SK-N-SH treated with all-trans-retinoic acid at 6 μM for 48 hours (cell line): ENCODE measurements around the gene CUBN.

Experiments used
- ATAC-seq: fragments of 200-7000 bp; cut with Tn5 transposase; 3 replicates; pipeline ENCODE4 v1.9.1; 2020; ENCODE audit warnings: mild to moderate bottlenecking, moderate library complexity
- ARNTL ChIP-seq: fragments of 450-650 bp; formaldehyde crosslinking; IDR thresholded peaks from 2 replicates; pipeline ENCODE4 v1.5.0; 2020; ENCODE audit warnings: low read depth, mild to moderate bottlenecking, moderate library complexity, borderline replicate concordance
- BACH2 ChIP-seq: fragments of 250-450 bp; sonication (Bioruptor Pico); IDR thresholded peaks from 2 replicates; pipeline ENCODE4 v1.9.0; 2021; ENCODE audit warnings: mild to moderate bottlenecking, borderline replicate concordance
- CSDC2 ChIP-seq: fragments of 250-450 bp; sonication (Bioruptor Pico); IDR thresholded peaks from 2 replicates; pipeline ENCODE4 v1.5.0; 2020; ENCODE audit warnings: mild to moderate bottlenecking, moderate library complexity
- ESRRG ChIP-seq: fragments of 250-450 bp; sonication (Bioruptor Pico); IDR thresholded peaks from 2 replicates; pipeline ENCODE4 v1.6.1; 2021; ENCODE audit warnings: mild to moderate bottlenecking
- GLIS3 ChIP-seq: fragments of 250-450 bp; sonication (Bioruptor Pico); IDR thresholded peaks from 2 replicates; pipeline ENCODE4 v1.5.0; 2020; ENCODE audit warnings: mild to moderate bottlenecking, moderate library complexity
- ISL1 ChIP-seq: fragments of 250-450 bp; sonication (Bioruptor Pico); IDR thresholded peaks from 2 replicates; pipeline ENCODE4 v2.1.2; 2022; ENCODE audit warnings: mild to moderate bottlenecking, moderate library complexity
- OSR1 ChIP-seq: fragments of 250-450 bp; sonication (Bioruptor Pico); IDR thresholded peaks from 2 replicates; pipeline ENCODE4 v1.8.0; 2022; ENCODE audit warnings: moderate library complexity, mild to moderate bottlenecking, inconsistent platforms
- PPARA ChIP-seq: fragments of 250-450 bp; sonication (Bioruptor Pico); IDR thresholded peaks from 2 replicates; pipeline ENCODE4 v1.5.0; 2020; ENCODE audit warnings: mild to moderate bottlenecking, borderline replicate concordance
- RARB ChIP-seq: fragments of 250-450 bp; sonication (Bioruptor Pico); IDR thresholded peaks from 2 replicates; pipeline ENCODE4 v1.8.0; 2021; ENCODE audit warnings: mild to moderate bottlenecking, moderate library complexity
- SNAI2 ChIP-seq: fragments of 250-450 bp; sonication (Bioruptor Pico); IDR thresholded peaks from 2 replicates; pipeline ENCODE4 v1.5.0; 2020; ENCODE audit warnings: mild to moderate bottlenecking, moderate library complexity
- TCF4 ChIP-seq: fragments of 250-450 bp; sonication (Bioruptor Pico); IDR thresholded peaks from 2 replicates; pipeline ENCODE4 v1.8.0; 2021; ENCODE audit warnings: mild to moderate bottlenecking, moderate library complexity, borderline replicate concordance
- TOX ChIP-seq: fragments of 250-450 bp; sonication (Bioruptor Pico); IDR thresholded peaks from 2 replicates; pipeline ENCODE4 v1.8.0; 2021; ENCODE audit warnings: mild to moderate bottlenecking, moderate library complexity, borderline replicate concordance
- ZC3H10 ChIP-seq: fragments of 250-450 bp; sonication (Bioruptor Pico); IDR thresholded peaks from 2 replicates; pipeline ENCODE4 v1.5.1; 2021; ENCODE audit warnings: mild to moderate bottlenecking, moderate library complexity
- ZFP3 ChIP-seq: fragments of 250-450 bp; sonication (Bioruptor Pico); IDR thresholded peaks from 2 replicates; pipeline ENCODE4 v1.5.0; 2020; ENCODE audit warnings: mild to moderate bottlenecking, moderate library complexity
- ZFP30 ChIP-seq: fragments of 450-650 bp; formaldehyde crosslinking; IDR thresholded peaks from 2 replicates; pipeline ENCODE4 v1.5.0; 2022; ENCODE audit warnings: mild to moderate bottlenecking, moderate library complexity
- ZNF565 ChIP-seq: fragments of 450-650 bp; formaldehyde crosslinking; conservative IDR thresholded peaks from 2 replicates; pipeline ENCODE4 v1.5.0; 2020; ENCODE audit warnings: low read depth, mild to moderate bottlenecking, moderate library complexity
- ZNF70 ChIP-seq: fragments of 450-650 bp; formaldehyde crosslinking; IDR thresholded peaks from 2 replicates; pipeline ENCODE4 v1.5.0; 2020; ENCODE audit warnings: mild to moderate bottlenecking, moderate library complexity
- ZNF8 ChIP-seq: fragments of 450-650 bp; formaldehyde crosslinking; IDR thresholded peaks from 2 replicates; pipeline ENCODE4 v1.5.0; 2020; ENCODE audit warnings: mild to moderate bottlenecking, moderate library complexity
- TF ChIP-seq, protein P1 (sequence below): fragments of 250-450 bp; sonication (Bioruptor Pico); IDR thresholded peaks from 2 replicates; pipeline ENCODE4 v1.5.1; 2020; ENCODE audit warnings: low read depth, mild to moderate bottlenecking, moderate library complexity
- TF ChIP-seq, protein P2 (sequence below): fragments of 250-450 bp; sonication (Bioruptor Pico); IDR thresholded peaks from 2 replicates; pipeline ENCODE4 v1.5.1; 2021; ENCODE audit warnings: mild to moderate bottlenecking, moderate library complexity
- TF ChIP-seq, protein P3 (sequence below): fragments of 250-450 bp; sonication (Bioruptor Pico); IDR thresholded peaks from 2 replicates; pipeline ENCODE4 v1.8.0; 2020; ENCODE audit warnings: mild to moderate bottlenecking, moderate library complexity, borderline replicate concordance
- TF ChIP-seq, protein P4 (sequence below): fragments of 250-450 bp; sonication (Bioruptor Pico); IDR thresholded peaks from 2 replicates; pipeline ENCODE4 v1.5.0; 2020; ENCODE audit warnings: mild to moderate bottlenecking, moderate library complexity
- TF ChIP-seq, protein P5 (sequence below): fragments of 250-450 bp; sonication (Bioruptor Pico); IDR thresholded peaks from 2 replicates; pipeline ENCODE4 v1.8.0; 2021; ENCODE audit warnings: low read depth, mild to moderate bottlenecking, moderate library complexity, borderline replicate concordance

Gene CUBN

DNA sequence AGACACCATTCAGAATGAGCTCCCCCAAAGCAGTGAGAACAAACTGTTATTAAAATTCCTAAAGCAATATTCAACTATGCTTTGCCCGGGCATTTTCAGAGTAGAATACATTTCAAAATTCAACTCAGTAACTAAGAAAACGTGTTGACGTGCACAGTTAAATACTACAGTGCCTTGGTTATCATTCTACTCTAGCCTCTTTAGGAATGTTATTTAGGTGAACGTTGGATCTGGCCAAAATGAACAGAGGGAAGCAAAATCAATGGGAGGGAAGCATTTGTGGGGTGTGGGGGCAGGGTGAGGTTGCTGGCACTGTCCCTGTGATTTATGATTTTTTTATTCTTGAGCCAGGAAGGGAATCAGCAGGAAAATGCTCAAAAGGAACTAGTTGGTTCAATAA is 339.8 kb downstream of the CUBN start:
- no peak for ATAC-seq
- TF ChIP-seq OSR1 (CRISPR knock-in tag), result no peak
- TF ChIP-seq, protein P1, sequence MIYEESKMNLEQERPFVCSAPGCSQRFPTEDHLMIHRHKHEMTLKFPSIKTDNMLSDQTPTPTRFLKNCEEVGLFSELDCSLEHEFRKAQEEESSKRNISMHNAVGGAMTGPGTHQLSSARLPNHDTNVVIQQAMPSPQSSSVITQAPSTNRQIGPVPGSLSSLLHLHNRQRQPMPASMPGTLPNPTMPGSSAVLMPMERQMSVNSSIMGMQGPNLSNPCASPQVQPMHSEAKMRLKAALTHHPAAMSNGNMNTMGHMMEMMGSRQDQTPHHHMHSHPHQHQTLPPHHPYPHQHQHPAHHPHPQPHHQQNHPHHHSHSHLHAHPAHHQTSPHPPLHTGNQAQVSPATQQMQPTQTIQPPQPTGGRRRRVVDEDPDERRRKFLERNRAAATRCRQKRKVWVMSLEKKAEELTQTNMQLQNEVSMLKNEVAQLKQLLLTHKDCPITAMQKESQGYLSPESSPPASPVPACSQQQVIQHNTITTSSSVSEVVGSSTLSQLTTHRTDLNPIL (CRISPR knock-in tag), result no peak
- no peak for TF ChIP-seq CSDC2 (CRISPR knock-in tag)
- TF ChIP-seq, protein P2, sequence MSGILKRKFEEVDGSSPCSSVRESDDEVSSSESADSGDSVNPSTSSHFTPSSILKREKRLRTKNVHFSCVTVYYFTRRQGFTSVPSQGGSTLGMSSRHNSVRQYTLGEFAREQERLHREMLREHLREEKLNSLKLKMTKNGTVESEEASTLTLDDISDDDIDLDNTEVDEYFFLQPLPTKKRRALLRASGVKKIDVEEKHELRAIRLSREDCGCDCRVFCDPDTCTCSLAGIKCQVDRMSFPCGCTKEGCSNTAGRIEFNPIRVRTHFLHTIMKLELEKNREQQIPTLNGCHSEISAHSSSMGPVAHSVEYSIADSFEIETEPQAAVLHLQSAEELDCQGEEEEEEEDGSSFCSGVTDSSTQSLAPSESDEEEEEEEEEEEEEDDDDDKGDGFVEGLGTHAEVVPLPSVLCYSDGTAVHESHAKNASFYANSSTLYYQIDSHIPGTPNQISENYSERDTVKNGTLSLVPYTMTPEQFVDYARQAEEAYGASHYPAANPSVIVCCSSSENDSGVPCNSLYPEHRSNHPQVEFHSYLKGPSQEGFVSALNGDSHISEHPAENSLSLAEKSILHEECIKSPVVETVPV (CRISPR knock-in tag), result no peak
- no peak for TF ChIP-seq RARB
- TF ChIP-seq ISL1 (CRISPR knock-in tag), result no peak
- no peak for TF ChIP-seq PPARA (CRISPR knock-in tag)
- TF ChIP-seq TCF4 (CRISPR knock-in tag), result no peak
- TF ChIP-seq, protein P3, sequence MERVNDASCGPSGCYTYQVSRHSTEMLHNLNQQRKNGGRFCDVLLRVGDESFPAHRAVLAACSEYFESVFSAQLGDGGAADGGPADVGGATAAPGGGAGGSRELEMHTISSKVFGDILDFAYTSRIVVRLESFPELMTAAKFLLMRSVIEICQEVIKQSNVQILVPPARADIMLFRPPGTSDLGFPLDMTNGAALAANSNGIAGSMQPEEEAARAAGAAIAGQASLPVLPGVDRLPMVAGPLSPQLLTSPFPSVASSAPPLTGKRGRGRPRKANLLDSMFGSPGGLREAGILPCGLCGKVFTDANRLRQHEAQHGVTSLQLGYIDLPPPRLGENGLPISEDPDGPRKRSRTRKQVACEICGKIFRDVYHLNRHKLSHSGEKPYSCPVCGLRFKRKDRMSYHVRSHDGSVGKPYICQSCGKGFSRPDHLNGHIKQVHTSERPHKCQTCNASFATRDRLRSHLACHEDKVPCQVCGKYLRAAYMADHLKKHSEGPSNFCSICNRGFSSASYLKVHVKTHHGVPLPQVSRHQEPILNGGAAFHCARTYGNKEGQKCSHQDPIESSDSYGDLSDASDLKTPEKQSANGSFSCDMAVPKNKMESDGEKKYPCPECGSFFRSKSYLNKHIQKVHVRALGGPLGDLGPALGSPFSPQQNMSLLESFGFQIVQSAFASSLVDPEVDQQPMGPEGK (CRISPR knock-in tag), result no peak
- no peak for TF ChIP-seq SNAI2

DNA sequence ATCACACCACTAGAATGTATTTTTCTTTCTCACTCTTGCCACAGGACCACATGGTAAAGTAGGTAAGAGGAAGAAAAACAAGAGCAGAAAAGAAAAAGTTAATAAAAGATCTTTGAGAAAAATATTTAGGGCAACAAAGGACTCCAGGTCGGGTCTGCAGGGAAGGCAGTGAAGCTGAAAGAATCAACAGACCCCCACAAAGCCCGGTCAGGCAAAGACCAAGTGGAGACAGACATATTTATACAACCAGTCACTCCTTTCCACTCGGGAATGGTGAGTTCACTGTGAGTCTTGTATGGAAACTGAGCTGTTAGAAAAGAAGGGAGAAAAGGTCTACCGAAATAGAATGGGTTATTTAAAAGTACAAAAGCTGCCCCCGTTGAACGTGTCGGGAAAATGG is 340.4 kb downstream of the CUBN start:
- ATAC-seq, result no peak
- no peak for TF ChIP-seq ARNTL (CRISPR knock-in tag)
- TF ChIP-seq, protein P2 (CRISPR knock-in tag), result no peak
- TF ChIP-seq ISL1 (CRISPR knock-in tag), result no peak
- TF ChIP-seq GLIS3, result no peak
- no peak for TF ChIP-seq CSDC2 (CRISPR knock-in tag)
- no peak for TF ChIP-seq ZFP30
- TF ChIP-seq, protein P1 (CRISPR knock-in tag), result no peak
- TF ChIP-seq, protein P4, sequence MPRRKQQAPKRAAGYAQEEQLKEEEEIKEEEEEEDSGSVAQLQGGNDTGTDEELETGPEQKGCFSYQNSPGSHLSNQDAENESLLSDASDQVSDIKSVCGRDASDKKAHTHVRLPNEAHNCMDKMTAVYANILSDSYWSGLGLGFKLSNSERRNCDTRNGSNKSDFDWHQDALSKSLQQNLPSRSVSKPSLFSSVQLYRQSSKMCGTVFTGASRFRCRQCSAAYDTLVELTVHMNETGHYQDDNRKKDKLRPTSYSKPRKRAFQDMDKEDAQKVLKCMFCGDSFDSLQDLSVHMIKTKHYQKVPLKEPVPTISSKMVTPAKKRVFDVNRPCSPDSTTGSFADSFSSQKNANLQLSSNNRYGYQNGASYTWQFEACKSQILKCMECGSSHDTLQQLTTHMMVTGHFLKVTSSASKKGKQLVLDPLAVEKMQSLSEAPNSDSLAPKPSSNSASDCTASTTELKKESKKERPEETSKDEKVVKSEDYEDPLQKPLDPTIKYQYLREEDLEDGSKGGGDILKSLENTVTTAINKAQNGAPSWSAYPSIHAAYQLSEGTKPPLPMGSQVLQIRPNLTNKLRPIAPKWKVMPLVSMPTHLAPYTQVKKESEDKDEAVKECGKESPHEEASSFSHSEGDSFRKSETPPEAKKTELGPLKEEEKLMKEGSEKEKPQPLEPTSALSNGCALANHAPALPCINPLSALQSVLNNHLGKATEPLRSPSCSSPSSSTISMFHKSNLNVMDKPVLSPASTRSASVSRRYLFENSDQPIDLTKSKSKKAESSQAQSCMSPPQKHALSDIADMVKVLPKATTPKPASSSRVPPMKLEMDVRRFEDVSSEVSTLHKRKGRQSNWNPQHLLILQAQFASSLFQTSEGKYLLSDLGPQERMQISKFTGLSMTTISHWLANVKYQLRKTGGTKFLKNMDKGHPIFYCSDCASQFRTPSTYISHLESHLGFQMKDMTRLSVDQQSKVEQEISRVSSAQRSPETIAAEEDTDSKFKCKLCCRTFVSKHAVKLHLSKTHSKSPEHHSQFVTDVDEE, result no peak
- no peak for TF ChIP-seq SNAI2
- TF ChIP-seq ZNF70 (CRISPR knock-in tag), result no peak
- no peak for TF ChIP-seq OSR1 (CRISPR knock-in tag)
- TF ChIP-seq BACH2, result no peak

DNA sequence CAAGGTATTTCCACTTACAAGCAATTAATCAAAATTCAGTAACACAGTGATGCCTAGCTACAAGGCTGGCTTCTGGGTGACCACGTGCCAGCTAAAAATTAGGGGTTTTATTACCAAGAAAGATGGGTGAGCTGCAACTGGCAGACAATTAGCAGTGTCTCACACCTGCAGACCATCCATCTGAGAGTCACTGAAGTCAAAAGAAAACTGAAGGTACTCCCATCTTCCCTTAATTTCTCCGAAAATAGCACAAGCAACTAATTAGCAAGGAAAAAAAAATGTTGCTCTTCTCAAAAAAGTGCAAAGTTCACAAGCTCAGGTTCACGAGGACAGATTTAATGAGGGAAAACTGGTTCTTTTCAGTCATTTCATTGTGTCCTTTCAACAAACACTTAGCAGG is 340.8 kb downstream of the CUBN start:
- no peak for ATAC-seq
- TF ChIP-seq PPARA (CRISPR knock-in tag) (no peak), ZNF565 (CRISPR knock-in tag) (no peak), CSDC2 (CRISPR knock-in tag) (no peak), ESRRG (no peak), ZFP3 (CRISPR knock-in tag) (no peak), ZNF8 (CRISPR knock-in tag) (no peak), GLIS3 (no peak), ARNTL (CRISPR knock-in tag) (no peak), BACH2 (no peak), TOX (no peak), OSR1 (CRISPR knock-in tag) (no peak), ZFP30 (no peak), ZC3H10 (CRISPR knock-in tag) (no peak), ZNF70 (CRISPR knock-in tag) (no peak)
- TF ChIP-seq, protein P3 (CRISPR knock-in tag), result no peak
- TF ChIP-seq, protein P5, sequence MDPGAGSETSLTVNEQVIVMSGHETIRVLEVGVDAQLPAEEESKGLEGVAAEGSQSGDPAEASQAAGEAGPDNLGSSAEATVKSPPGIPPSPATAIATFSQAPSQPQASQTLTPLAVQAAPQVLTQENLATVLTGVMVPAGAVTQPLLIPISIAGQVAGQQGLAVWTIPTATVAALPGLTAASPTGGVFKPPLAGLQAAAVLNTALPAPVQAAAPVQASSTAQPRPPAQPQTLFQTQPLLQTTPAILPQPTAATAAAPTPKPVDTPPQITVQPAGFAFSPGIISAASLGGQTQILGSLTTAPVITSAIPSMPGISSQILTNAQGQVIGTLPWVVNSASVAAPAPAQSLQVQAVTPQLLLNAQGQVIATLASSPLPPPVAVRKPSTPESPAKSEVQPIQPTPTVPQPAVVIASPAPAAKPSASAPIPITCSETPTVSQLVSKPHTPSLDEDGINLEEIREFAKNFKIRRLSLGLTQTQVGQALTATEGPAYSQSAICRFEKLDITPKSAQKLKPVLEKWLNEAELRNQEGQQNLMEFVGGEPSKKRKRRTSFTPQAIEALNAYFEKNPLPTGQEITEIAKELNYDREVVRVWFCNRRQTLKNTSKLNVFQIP (CRISPR knock-in tag), result no peak
